K562 (cell line): ENCODE data around the gene CHPF. TPM values are rescaled to one million over a fixed set of nuclear protein-coding genes. Genes with fewer than 3 reads are reported as not detected.

Experiments
- EGR1 ChIP-seq: fragments of 450-650 bp; conservative IDR thresholded peaks from 2 replicates; pipeline ENCODE4 v1.6.1; 2017; ENCODE audit warnings: mild to moderate bottlenecking
- PHB ChIP-seq: fragments of 250-450 bp; sonication (Bioruptor Pico); IDR thresholded peaks from 2 replicates; pipeline ENCODE4 v1.5.0; 2021
- POLR2G ChIP-seq: fragments of 200-400 bp; formaldehyde crosslinking; IDR thresholded peaks from 2 replicates; pipeline ENCODE4 v1.6.1; 2017; ENCODE audit warnings: low read depth, mild to moderate bottlenecking, antibody characterized with exemption, low read length, moderate library complexity
- PTBP1 ChIP-seq: fragments of 200-400 bp; formaldehyde crosslinking; IDR thresholded peaks from 2 replicates; pipeline ENCODE4 v1.6.1; 2017; ENCODE audit warnings: low read depth, low read length
- TGIF2 ChIP-seq: sonication (generic); formaldehyde crosslinking; IDR thresholded peaks from 2 replicates; pipeline ENCODE4 v1.8.1; 2022; ENCODE audit warnings: mild to moderate bottlenecking, missing genetic modification reagents, moderate library complexity
- ZNF408 ChIP-seq: fragments of 250-450 bp; sonication (Bioruptor Pico); IDR thresholded peaks from 2 replicates; pipeline ENCODE4 v1.4.0; 2020; ENCODE audit warnings: low read depth, mild to moderate bottlenecking, moderate library complexity
- polyA plus RNA-seq, 8 experiments: library from polyadenylated mRNA; depleted of rRNA in 4 of 8; stranded (reverse) in 5 of 8; unstranded in 3 of 8; fragments of >200 nt; fragmentation: Nextera tagmentation in 2 of 8; fragmentation: Illumina TruSeq in 1 of 8; extraction: Ambion mirVana in 2 of 8; extraction: Trizol in 1 of 8; gene quantifications; 2 replicates each; pipeline versions ENCODE4 v1.2.1 to v1.2.3, GENCODE V29; 2011 to 2014; ENCODE audit warnings: inconsistent platforms in 1 of 8, missing spikeins in 1 of 8
- total RNA-seq, 7 experiments: library from RNA; depleted of rRNA in 6 of 7; stranded (reverse); fragments of >200 nt in 6 of 7; fragmentation: Illumina TruSeq in 2 of 7; extraction: Trizol in 2 of 7; gene quantifications; 2 replicates each; pipeline versions ENCODE4 v1.2.1 to v1.2.3, GENCODE V29; 2011 to 2021; ENCODE audit warnings: low replicate concordance in 1 of 7
- TF ChIP-seq, protein P1 (sequence below): fragments of 250-450 bp; sonication (Bioruptor Pico); IDR thresholded peaks from 2 replicates; pipeline ENCODE4 v1.8.0; 2021; ENCODE audit warnings: borderline replicate concordance, mild to moderate bottlenecking, moderate library complexity; ENCODE audit not compliant: poor library complexity, severe bottlenecking
- TF ChIP-seq, protein P2 (sequence below), 2 experiments: IDR thresholded peaks; 2 replicates each; pipeline ENCODE4 v1.6.1; 2011; ENCODE audit warnings: borderline replicate concordance in 1 of 2, control low read depth in 1 of 2, low read depth in 1 of 2, low read length in 1 of 2, mild to moderate bottlenecking in 1 of 2, mixed read lengths in 1 of 2, moderate library complexity in 1 of 2; ENCODE audit not compliant: insufficient read depth in 1 of 2, insufficient read length in 1 of 2, poor library complexity in 1 of 2, severe bottlenecking in 1 of 2; ENCODE audit errors: extremely low read depth in 1 of 2

Gene CHPF
- total and polyA plus RNA-seq, 9 of the 15 experiments (the other 6 are each of a cell fraction or from before 2014, with no cell fraction given) = 0.15 to 57.2 (median 7.9) TPM

DNA sequence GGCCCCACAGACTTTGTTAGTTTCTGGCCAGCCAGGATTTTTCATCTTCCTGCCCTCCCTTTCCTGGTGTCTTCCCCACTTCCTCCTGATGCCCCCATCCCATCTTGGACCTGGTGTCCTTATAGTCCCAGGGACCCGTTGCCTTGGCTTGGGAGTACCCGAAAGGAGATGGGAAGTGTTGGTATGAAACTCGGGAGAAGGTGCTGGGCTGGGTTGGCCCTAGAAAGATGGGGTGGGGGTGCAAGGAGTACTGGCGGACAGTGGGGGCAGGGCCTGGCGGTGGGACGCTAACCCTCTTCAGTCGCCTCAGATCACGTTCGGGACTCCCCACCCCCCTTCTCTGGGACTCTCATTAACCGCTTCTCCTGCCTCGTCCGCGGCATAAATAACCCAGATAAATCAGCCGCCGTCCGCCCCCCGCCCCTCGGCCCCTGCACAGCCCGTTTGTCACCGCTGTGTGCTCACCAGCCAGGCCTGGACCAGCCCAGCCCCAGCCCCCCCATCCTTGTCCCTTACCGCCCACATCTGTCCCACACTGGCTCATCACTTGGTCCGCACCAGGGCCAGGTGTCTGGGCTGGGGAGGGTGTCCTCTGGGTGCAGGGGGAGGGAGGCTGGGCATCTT, 33.0 kb downstream of the CHPF start (continued):
- TF ChIP-seq PHB (CRISPR knock-in tag) (no peak), EGR1 (0 out of 2 replicates have a peak, but pooled peaks have one; percentile 3), PTBP1 (no peak), POLR2G (peak; percentile 44; the same call in 1 of the 2 replicates), ZNF408 (no peak), TGIF2 (CRISPR knock-in tag) (no peak)
- TF ChIP-seq, protein P1, sequence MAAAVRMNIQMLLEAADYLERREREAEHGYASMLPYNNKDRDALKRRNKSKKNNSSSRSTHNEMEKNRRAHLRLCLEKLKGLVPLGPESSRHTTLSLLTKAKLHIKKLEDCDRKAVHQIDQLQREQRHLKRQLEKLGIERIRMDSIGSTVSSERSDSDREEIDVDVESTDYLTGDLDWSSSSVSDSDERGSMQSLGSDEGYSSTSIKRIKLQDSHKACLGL (CRISPR knock-in tag) = no peak
- TF ChIP-seq, protein P2, sequence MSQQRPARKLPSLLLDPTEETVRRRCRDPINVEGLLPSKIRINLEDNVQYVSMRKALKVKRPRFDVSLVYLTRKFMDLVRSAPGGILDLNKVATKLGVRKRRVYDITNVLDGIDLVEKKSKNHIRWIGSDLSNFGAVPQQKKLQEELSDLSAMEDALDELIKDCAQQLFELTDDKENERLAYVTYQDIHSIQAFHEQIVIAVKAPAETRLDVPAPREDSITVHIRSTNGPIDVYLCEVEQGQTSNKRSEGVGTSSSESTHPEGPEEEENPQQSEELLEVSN (IDR thresholded peaks at IDR 0.05; ENCODE audit: borderline replicate concordance in 1 of 2, extremely low read depth in 1 of 2, insufficient read depth in 1 of 2, insufficient read length in 1 of 2, low read depth in 1 of 2, low read length in 1 of 2, poor library complexity in 1 of 2, severe bottlenecking in 1 of 2) = no peak
